A549 treated with AZD9567 at 1 μM for 4 hours (cell line): ENCODE data around the gene FOXO3B. TPM values are rescaled to one million over a fixed set of nuclear protein-coding genes. Genes with fewer than 3 reads are reported as not detected.

ENCODE experiments used
- total RNA-seq: library from RNA; stranded (reverse); fragments of 200-300 nt; extraction: Qiagen RNA extraction; gene quantifications from 5 replicates; pipeline ENCODE4 v1.2.3, GENCODE V29; 2022; ENCODE audit not compliant: insufficient read depth

The FOXO3B gene
- 3.1 to 4.5 TPM (median 4.2 TPM) in 5 replicates for total RNA-seq

DNA sequence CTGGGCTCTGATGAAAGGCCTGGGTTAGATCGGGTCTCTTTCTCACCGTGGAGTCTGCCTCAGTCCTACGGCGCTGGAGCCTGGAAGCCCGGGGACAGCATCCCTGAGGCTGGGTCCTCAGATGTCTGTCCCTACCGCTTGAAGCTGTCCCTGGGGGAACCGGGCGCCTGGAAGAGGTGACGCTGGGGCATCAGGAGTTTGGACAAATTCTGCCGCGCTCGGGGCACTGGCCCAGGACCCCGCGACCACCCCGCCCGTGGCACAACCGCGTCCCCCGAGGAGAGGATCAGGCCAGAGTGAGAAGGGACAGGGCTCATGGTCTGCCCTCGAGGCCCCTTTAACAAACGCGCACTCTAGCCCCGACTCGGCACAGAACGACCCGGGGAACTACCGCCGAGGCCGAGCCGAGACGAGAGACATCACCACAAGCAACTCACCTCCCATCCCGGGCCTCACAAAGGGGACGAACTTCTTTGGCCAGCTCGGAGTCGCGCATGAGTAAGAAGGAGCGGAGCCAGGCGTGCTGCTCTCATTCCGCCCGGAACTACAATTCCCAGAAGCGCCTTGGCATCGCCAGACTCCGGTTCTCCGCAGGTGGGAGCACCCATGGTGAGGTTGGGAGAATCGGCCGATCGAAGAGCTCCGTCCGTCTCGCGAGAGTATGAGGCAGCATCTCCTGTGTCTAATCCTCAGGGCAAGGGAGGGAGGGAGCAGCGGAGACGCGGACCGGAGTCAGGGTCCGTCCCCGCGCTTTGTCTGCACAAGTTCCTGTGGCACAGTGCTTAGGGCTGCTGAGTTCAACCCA is at the start of gene FOXO3B:
FOXO3B (minus strand) TSS at position 548 of the 805 bp plus-strand sequence. CDS start 663 bp downstream, outside the sequence.

DNA sequence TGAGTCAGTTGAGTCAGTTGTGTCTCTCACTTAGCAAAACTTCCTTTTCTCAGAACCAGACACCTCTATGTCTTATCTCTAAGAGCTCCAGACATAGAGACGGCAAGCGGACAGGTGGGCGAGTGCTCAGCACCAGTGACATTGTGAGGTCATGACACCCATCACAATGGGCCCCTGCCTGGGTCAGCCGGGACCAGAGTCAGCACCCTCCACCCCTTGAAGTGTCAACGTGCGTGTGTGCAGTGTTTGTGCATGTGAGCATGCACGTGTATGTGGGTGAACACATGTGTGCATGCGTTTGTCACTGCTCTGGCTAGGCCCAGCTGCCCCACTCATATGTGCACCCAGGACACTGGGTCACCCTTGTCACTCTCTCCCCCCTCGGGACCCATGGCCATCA is 37.8 kb downstream of the FOXO3B start, which contains the start of gene TBC1D28:
TBC1D28 (minus strand) TSS at position 101 of the 400 bp plus-strand sequence. CDS start 3,039 bp downstream, outside the sequence.

Other genes with a start within 250 kb of the FOXO3B start
- 0.05 TPM in 1 of 5 replicates, not detected in the others for gene LGALS9C, start 205.5 kb downstream of the FOXO3B start, total RNA-seq
- not detected in 5 replicates for gene TBC1D28, start 37.9 kb downstream of the FOXO3B start, total RNA-seq
- 1.2 to 1.4 TPM (median 1.4 TPM) in 5 replicates for gene FBXW10, start 61.7 kb upstream of the FOXO3B start, total RNA-seq
- gene TVP23B, start 98.9 kb upstream of the FOXO3B start, total RNA-seq, result 63.7 to 86.9 TPM (median 65.5 TPM) in 5 replicates
- gene PRPSAP2, start 175.8 kb upstream of the FOXO3B start, total RNA-seq, result 31.4 to 44.8 TPM (median 41.0 TPM) in 5 replicates